D721Med (cell line): ENCODE results near the gene SLC7A14.

Experiments
- DNase-seq: peaks from one replicate; pipeline ENCODE4 v3.0.0; 2011; ENCODE audit warnings: low spot score; ENCODE audit not compliant: insufficient read length
- FAIRE-seq: peaks from 2 replicates; lab custom pipeline; 2011; peaks lifted over from hg19 to GRCh38; lab: Jason Lieb, UNC
- TF ChIP-seq, protein P1 (sequence below): IDR thresholded peaks from 2 replicates; pipeline ENCODE4 v1.5.1; 2012; ENCODE audit warnings: mild to moderate bottlenecking, control low read depth; ENCODE audit not compliant: insufficient read depth; ENCODE audit errors: missing control alignments

SLC7A14 gene

DNA sequence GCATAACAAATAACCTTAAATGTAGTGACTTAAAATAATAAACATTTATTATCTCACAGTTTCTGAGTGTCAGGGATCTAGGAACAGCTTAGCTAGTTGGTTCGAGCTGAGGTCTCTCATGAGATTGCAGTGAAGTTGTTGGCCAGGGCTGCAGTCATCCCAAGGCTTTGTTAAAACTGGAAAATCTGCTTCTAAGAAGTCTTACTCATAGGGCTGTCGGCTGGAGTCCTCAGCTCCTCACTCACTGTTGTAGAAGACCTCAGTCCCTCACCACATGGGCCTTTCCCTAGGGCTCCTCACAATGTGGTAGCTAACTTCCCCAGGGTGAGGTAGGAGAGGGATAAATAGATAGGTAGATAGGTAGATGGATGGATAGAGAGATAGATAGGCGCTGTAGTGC is 20.8 kb upstream of the SLC7A14 start:
- DNase-seq: no peak
- TF ChIP-seq, protein P1, sequence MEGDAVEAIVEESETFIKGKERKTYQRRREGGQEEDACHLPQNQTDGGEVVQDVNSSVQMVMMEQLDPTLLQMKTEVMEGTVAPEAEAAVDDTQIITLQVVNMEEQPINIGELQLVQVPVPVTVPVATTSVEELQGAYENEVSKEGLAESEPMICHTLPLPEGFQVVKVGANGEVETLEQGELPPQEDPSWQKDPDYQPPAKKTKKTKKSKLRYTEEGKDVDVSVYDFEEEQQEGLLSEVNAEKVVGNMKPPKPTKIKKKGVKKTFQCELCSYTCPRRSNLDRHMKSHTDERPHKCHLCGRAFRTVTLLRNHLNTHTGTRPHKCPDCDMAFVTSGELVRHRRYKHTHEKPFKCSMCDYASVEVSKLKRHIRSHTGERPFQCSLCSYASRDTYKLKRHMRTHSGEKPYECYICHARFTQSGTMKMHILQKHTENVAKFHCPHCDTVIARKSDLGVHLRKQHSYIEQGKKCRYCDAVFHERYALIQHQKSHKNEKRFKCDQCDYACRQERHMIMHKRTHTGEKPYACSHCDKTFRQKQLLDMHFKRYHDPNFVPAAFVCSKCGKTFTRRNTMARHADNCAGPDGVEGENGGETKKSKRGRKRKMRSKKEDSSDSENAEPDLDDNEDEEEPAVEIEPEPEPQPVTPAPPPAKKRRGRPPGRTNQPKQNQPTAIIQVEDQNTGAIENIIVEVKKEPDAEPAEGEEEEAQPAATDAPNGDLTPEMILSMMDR: no peak
- no peak for FAIRE-seq

DNA sequence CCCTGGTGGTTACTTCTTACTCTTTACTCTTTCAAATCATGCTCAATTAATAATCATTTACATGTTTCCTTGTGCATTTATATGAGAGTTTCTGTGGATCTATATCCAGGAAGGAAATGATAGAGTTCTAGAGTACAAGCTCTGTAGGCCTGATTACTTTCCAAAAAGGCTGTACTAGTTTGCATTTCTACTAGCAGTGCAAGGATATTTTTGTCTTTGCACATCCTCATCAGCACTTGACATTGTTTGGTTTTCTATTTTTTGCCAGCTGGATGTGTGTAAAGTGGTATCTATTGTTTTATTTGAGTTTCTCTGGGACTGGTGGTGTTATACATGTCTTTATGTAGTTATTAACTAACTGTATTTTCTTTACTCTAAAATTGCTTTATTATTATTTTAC is 19.6 kb upstream of the SLC7A14 start:
- FAIRE-seq: no peak

DNA sequence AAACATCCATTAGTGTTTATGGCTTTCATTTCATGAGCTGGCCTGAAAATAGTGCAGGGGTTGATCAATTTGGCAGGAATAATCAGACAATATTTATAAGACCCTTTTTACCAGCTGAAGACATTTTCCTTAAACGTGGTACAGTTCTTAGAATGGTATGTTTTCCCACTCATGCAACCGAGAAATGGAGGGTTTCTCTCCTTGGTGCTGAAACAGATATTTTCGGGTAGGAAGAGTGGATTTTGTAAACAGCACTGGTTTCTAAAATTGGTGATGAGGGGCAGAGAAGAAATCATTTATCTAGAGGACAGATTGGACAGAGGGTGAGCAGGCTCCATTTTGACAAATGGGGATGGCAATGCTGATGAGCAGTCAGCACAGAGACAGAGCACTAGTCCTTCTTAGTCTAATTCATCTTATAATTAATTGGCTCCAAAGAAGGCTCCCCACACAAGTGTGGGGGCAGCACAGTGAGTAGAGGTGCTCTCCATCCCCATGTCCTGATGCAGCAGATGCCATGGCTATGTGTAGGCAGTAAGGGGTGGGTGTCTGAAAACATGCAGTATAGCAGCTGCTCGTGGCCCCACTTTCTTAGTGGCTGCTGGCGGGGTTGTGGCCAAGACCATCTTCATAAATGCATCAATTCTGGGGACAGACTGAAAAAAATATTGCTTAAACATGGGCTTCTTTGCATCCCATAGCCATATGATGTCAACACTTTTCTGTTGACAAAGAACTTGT is 18.1 kb upstream of the SLC7A14 start:
- TF ChIP-seq, protein P1: no peak
- FAIRE-seq: no peak
- no peak for DNase-seq

More for the DNA sequence above, 19.6 kb upstream of the SLC7A14 start:
- TF ChIP-seq, protein P1: no peak
- DNase-seq: no peak

DNA sequence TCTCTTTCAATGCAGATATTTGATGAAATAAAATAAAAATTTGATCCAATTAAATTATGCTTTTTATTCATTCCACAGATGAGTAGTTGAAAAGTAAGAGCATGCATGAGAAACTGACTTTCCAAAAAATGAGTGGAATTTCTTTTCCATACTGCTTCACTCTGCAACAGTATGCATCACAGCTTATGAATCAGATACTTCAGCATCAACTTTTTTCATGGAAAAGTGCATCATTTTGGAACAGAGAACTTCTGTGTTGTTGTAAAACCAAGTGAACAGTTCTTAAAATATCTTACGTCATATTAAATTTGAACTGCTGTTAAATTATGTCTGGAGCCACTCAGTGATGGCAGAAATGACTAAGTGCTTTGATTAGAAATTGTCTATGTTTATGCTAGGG is 16.7 kb upstream of the SLC7A14 start:
- DNase-seq (no peak), FAIRE-seq (no peak)
- TF ChIP-seq, protein P1: no peak

DNA sequence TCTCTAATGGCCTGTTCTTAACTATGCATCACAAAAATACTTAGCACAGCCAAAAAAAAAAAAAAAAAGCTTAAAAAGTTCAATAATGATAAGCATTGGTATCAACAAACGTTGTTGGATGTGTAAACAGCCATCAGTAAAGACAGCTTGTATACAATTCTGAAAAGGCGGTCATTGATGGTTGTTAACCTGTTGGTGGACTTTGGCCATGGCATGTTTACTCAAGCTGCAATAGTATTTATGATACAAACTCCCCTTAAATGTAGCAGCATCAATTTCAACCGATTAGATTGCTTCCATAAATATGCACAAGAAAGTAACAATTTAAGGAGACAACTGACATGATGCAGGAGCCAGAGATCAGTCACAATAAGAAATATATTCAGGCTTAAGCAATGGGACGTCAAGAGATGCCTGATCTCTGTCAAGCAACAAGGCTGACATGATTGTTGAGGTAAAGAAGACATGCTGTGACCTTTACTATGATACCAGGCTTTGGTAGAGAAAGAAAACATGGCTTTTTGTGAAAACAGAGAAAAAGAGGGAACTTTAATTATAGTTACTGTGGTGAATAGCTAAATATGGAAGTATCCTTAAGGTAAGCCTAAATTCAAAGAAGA is 14.2 kb upstream of the SLC7A14 start:
- no peak for FAIRE-seq

DNA sequence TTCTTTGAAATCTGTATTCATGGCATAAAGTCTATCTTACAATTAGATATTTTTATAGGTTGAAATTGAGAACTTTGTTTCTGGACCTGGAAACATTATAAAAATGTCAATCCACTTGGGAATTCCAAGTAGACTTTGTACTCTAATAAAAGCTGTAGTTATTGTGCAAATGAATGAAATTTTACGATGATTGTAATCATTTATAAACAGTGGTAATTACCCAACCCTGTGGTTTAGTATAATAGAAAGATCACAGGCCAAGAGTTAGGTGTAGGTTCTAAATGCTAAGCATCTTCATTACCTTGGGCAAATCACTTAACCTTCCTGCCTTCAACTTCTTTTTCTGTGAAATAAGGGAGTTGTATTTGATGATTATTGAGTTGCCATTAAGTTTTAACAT is 13.2 kb upstream of the SLC7A14 start:
- TF ChIP-seq, protein P1: no peak
- no peak for FAIRE-seq
- DNase-seq: no peak

More for the DNA sequence above, 14.2 kb upstream of the SLC7A14 start:
- TF ChIP-seq, protein P1: no peak
- no peak for DNase-seq

DNA sequence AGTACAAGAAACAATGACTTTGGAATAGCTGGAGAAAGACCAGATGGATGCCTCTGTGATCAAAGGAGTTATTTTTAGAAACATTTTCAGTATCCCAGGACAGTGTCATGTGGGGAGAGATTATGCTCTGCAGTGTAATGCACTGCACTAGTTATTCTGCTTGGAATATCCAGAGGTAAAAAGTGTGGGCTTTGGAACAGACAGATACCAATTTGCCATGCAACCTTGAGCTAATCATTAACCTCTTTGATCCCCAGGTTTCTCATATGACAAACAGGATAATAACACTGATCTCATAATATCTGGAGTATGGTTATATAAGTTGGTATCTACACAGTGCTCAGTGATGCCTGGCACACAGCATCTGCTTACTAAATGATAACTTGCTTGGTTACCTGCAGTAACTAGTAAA is 12.2 kb upstream of the SLC7A14 start:
- DNase-seq (no peak), FAIRE-seq (no peak)

More for the DNA sequence above, 12.2 kb upstream of the SLC7A14 start:
- TF ChIP-seq, protein P1: no peak
